Cardiac septum (tissue), 1 donor: ENCODE measurements around the gene METTL22. TPM values are rescaled to one million over a fixed set of nuclear protein-coding genes. Genes with fewer than 3 reads are reported as not detected.

ENCODE experiments used
- DNase-seq: peaks from one replicate; pipeline ENCODE4 v3.0.0-alpha.2; 2020; ENCODE audit warnings: low spot score
- intact Hi-C: fragments of 100-400 bp; cut with DNase I; formaldehyde crosslinking; loops from one replicate; pipeline ENCODE4 v1.14.0; 2022
- long read RNA-seq: library from polyadenylated mRNA; unstranded; transcript quantifications from one replicate; pipeline ENCODE4 v2.0.0, GENCODE V29; 2021
- total RNA-seq: library from RNA; stranded (reverse); fragmentation: NEBNext Ultra II Directional; extraction: Animal tissue kit (Norgen Biotek cat#: 25700); gene quantifications from one replicate; pipeline ENCODE4 v1.2.1, GENCODE V29; 2021
- donor health status: DM: no; HTN: no; CAD: no.

The METTL22 gene
- total RNA-seq: 31.9 TPM
- long read RNA-seq, full-length matches to known transcripts: 8 of 24 reads
- long read RNA-seq, partial matches to known transcripts: 8 of 24 reads
- long read RNA-seq, other reads (novel, unspliced or antisense): 8 of 24 reads

GRCh38 chr16:8621572-8622314, at the start of gene METTL22:
TSS of gene METTL22 (plus strand) at chr16:8621698. CDS start at chr16:8625666, 3,968 bp downstream.
- intact Hi-C loops: loop anchor here (5.0 kb wide), 2 partner anchors 54 to 471 kb away; partner anchors contain the start of gene HAPSTR1
- peak; percentile 96 for DNase-seq

GRCh38 chr16:8572063-8572918, 49.2 kb upstream of the METTL22 start:
- intact Hi-C loops: no loop called here

GRCh38 chr16:8572919-8573724, 48.4 kb upstream of the METTL22 start:
- intact Hi-C loops: no loop called here
- no peak for DNase-seq

More at GRCh38 chr16:8572063-8572918, 49.2 kb upstream of the METTL22 start:
- DNase-seq: no peak

GRCh38 chr16:8575399-8575798, 46.1 kb upstream of the METTL22 start:
- no peak for DNase-seq
- intact Hi-C loops: no loop called here

- intact Hi-C loops: no loop called here
- no peak for DNase-seq
Observed at GRCh38 chr16:8576141-8577004, 45.1 kb upstream of the METTL22 start.

- intact Hi-C loops: no loop called here
- DNase-seq: peak; percentile 36
Observed at GRCh38 chr16:8577678-8578304, 43.7 kb upstream of the METTL22 start.

GRCh38 chr16:8579559-8579958, 41.9 kb upstream of the METTL22 start:
- no peak for DNase-seq
- intact Hi-C loops: no loop called here

GRCh38 chr16:8581831-8582580, 39.5 kb upstream of the METTL22 start:
- intact Hi-C loops: no loop called here
- no peak for DNase-seq

GRCh38 chr16:8583199-8583598, 38.3 kb upstream of the METTL22 start:
- no peak for DNase-seq
- intact Hi-C loops: no loop called here

GRCh38 chr16:8583732-8584131, 37.8 kb upstream of the METTL22 start:
- DNase-seq: peak; percentile 12
- intact Hi-C loops: no loop called here

GRCh38 chr16:8585041-8585440, 36.5 kb upstream of the METTL22 start:
- intact Hi-C loops: no loop called here
- no peak for DNase-seq

GRCh38 chr16:8585857-8586256, 35.6 kb upstream of the METTL22 start:
- intact Hi-C loops: no loop called here
- DNase-seq: peak; percentile 29

- intact Hi-C loops: no loop called here
- no peak for DNase-seq
Observed at GRCh38 chr16:8587065-8587464, 34.4 kb upstream of the METTL22 start.

- intact Hi-C loops: no loop called here
- DNase-seq: no peak
Observed at GRCh38 chr16:8588682-8589056, 32.8 kb upstream of the METTL22 start.

- intact Hi-C loops: no loop called here
- DNase-seq: no peak
Observed at GRCh38 chr16:8589057-8589899, 32.2 kb upstream of the METTL22 start.

- intact Hi-C loops: no loop called here
- no peak for DNase-seq
Observed at GRCh38 chr16:8589900-8590688, 31.4 kb upstream of the METTL22 start, which contains the start of gene TMEM114. TSS of gene TMEM114 (minus strand) at chr16:8590511. CDS start at chr16:8589838, 673 bp downstream.
